Caco-2 (cell line): ENCODE measurements around the gene KRTAP2-3. TPM values are rescaled to one million over a fixed set of nuclear protein-coding genes. Genes with fewer than 3 reads are reported as not detected.
"Not testable (repeated sequence)": the region's sequence is repeated elsewhere in the genome, so short reads cannot be mapped to it uniquely, and the experiment has no call there.

ENCODE experiments used
- BruUV-seq: library from RNA; stranded (reverse); fragments of 400-500 nt; replicated peaks from 2 replicates; lab custom pipeline; 2021; lab: Mats Ljungman, UMichigan
- CTCF ChIA-PET: fragments of 300-600 bp; sonication (Branson Sonifier 250); formaldehyde crosslinking; loops from one replicate; lab custom pipeline; 2022; ENCODE audit warnings: antibody characterized with exemption; lab: Charles Lee
- POLR2A ChIA-PET: fragments of 300-600 bp; sonication (Branson Sonifier 250); formaldehyde crosslinking; loops from one replicate; lab custom pipeline; 2022; ENCODE audit warnings: antibody characterized with exemption; lab: Charles Lee
- DNase-seq, 2 experiments: peaks; one replicate each; pipeline versions ENCODE4 v3.0.0 to v3.0.0-alpha.2; 2020 to 2022
- H3K27me3 ChIP-seq: replicated peaks from 2 replicates; pipeline ENCODE4 v1.6.0; 2011; ENCODE audit warnings: low read length; ENCODE audit not compliant: control insufficient read depth, insufficient read depth
- H3K36me3 ChIP-seq: 2 replicates; pipeline ENCODE4 v1.5.1; 2011; ENCODE audit warnings: low read length; ENCODE audit not compliant: control insufficient read depth, insufficient read depth
- H3K4me1 ChIP-seq: fragments of 250-450 bp; sonication (Bioruptor Pico); 2 replicates; pipeline ENCODE4 v1.5.1; 2020; ENCODE audit warnings: mild to moderate bottlenecking
- H3K4me3 ChIP-seq: 2 replicates; pipeline ENCODE4 v1.5.1; 2011; ENCODE audit warnings: low read depth, mild to moderate bottlenecking, control low read depth, low read length
- H3K9me3 ChIP-seq: fragments of 250-450 bp; sonication (Bioruptor Pico); 2 replicates; pipeline ENCODE4 v1.5.1; 2020; ENCODE audit warnings: mild to moderate bottlenecking, moderate library complexity
- H3K27ac Mint-ChIP-seq: one replicate; pipeline ENCODE4 v1.8.0; 2022; ENCODE audit warnings: mixed read lengths; ENCODE audit not compliant: unreplicated experiment
- H3K27me3 Mint-ChIP-seq: one replicate; pipeline ENCODE4 v1.8.0; 2022; ENCODE audit warnings: mixed read lengths; ENCODE audit not compliant: insufficient read depth, unreplicated experiment
- H3K36me3 Mint-ChIP-seq: one replicate; pipeline ENCODE4 v1.8.0; 2022; ENCODE audit warnings: mild to moderate bottlenecking, mixed read lengths; ENCODE audit not compliant: insufficient read depth, unreplicated experiment
- H3K4me1 Mint-ChIP-seq: one replicate; pipeline ENCODE4 v1.8.0; 2022; ENCODE audit warnings: low read depth, mixed read lengths; ENCODE audit not compliant: unreplicated experiment
- H3K4me3 Mint-ChIP-seq: one replicate; pipeline ENCODE4 v1.8.0; 2022; ENCODE audit warnings: mild to moderate bottlenecking, moderate library complexity, mixed read lengths; ENCODE audit not compliant: unreplicated experiment
- H3K9me3 Mint-ChIP-seq: one replicate; pipeline ENCODE4 v1.8.0; 2022; ENCODE audit warnings: mixed read lengths; ENCODE audit not compliant: unreplicated experiment
- CTCF ChIP-seq, 2 experiments: fragments of 200-600 bp in 1 of 2; IDR thresholded peaks; 1 replicate in 1 of 2; 2 replicates in 1 of 2; pipeline versions ENCODE4 v1.5.1 to v1.8.0; 2011 to 2022; ENCODE audit warnings: antibody characterized with exemption in 1 of 2, control low read depth in 1 of 2, inconsistent platforms in 1 of 2, low read depth in 1 of 2, low read length in 1 of 2, mild to moderate bottlenecking in 1 of 2, moderate library complexity in 1 of 2; ENCODE audit not compliant: insufficient read depth in 1 of 2, severe bottlenecking in 1 of 2, unreplicated experiment in 1 of 2
- intact Hi-C: fragments of 100-400 bp; cut with micrococcal nuclease; formaldehyde crosslinking; loops from one replicate; pipeline ENCODE4 v1.10.0; 2022; ENCODE audit not compliant: unreplicated experiment
- total RNA-seq: library from RNA; stranded (reverse); gene quantifications from 2 replicates; pipeline ENCODE4 v1.2.3, GENCODE V29; 2022

The KRTAP2-3 gene
- total RNA-seq, 1 experiment from 2014 or later, result 4.9 TPM

- Mint-ChIP-seq H3K36me3 (peaks cover 4% of the 10 kb centered on the region), H3K4me1 (peaks cover 34% of the 10 kb centered on the region), H3K27me3 (no peaks in the 10 kb centered on the region), H3K9me3 (peaks cover 23% of the 10 kb centered on the region), H3K27ac (no peak overlapping the region), H3K4me3 (no peak overlapping the region)
- POLR2A ChIA-PET, result no interaction called here
- intact Hi-C loops, result loop anchor here (10.0 kb wide), 2 partner anchors 220 to 260 kb away; no protein-coding TSS in a partner anchor
- no peak for TF ChIP-seq CTCF (IDR thresholded peaks at IDR 0.05; ENCODE audit: insufficient read depth in 1 of 2, low read depth in 1 of 2, low read length in 1 of 2, severe bottlenecking in 1 of 2, unreplicated experiment in 1 of 2)
- Histone ChIP-seq H3K36me3 (no peaks in the 10 kb centered on the region), H3K9me3 (peaks cover 5% of the 10 kb centered on the region; the same call in 1 of the 2 replicates), H3K27me3 (no peaks in the 10 kb centered on the region), H3K4me1 (peaks cover 32% of the 10 kb centered on the region), H3K4me3 (no peak overlapping the region)
- BruUV-seq, result no TSS peak
- no peak for DNase-seq
- CTCF ChIA-PET, result no interaction called here
These were observed 4.4 kb upstream of the KRTAP2-3 start for GRCh38 chr17:41064301-41064700.

- Histone ChIP-seq H3K9me3 (peaks cover 5% of the 10 kb centered on the region; the same call in 1 of the 2 replicates), H3K4me1 (peaks cover 39% of the 10 kb centered on the region), H3K27me3 (no peaks in the 10 kb centered on the region), H3K4me3 (no peak overlapping the region), H3K36me3 (no peaks in the 10 kb centered on the region)
- no TSS peak for BruUV-seq
- Mint-ChIP-seq H3K36me3 (peaks cover 12% of the 10 kb centered on the region), H3K27ac (peak overlapping the region; percentile 28), H3K4me1 (peaks cover 42% of the 10 kb centered on the region), H3K27me3 (no peaks in the 10 kb centered on the region), H3K9me3 (peaks cover 23% of the 10 kb centered on the region), H3K4me3 (no peak overlapping the region)
- ChIA-PET POLR2A (no interaction called here), CTCF (no interaction called here)
- no peak for TF ChIP-seq CTCF (IDR thresholded peaks at IDR 0.05; ENCODE audit: insufficient read depth in 1 of 2, low read depth in 1 of 2, low read length in 1 of 2, severe bottlenecking in 1 of 2, unreplicated experiment in 1 of 2)
- no peak for DNase-seq
- intact Hi-C loops, result loop anchor here (10.0 kb wide), 2 partner anchors 221 to 261 kb away; no protein-coding TSS in a partner anchor
These were observed 3.5 kb upstream of the KRTAP2-3 start for GRCh38 chr17:41063449-41063848.

GRCh38 chr17:41061964-41062363 is 2.0 kb upstream of the KRTAP2-3 start:
- no TSS peak for BruUV-seq
- CTCF ChIA-PET, result no interaction called here
- no peak for TF ChIP-seq CTCF (IDR thresholded peaks at IDR 0.05; ENCODE audit: insufficient read depth in 1 of 2, low read depth in 1 of 2, low read length in 1 of 2, severe bottlenecking in 1 of 2, unreplicated experiment in 1 of 2)
- Mint-ChIP-seq H3K9me3 (peaks cover 23% of the 10 kb centered on the region), H3K27ac (peak overlapping the region; percentile 68), H3K4me3 (no peak overlapping the region), H3K27me3 (no peaks in the 10 kb centered on the region), H3K36me3 (peaks cover 13% of the 10 kb centered on the region), H3K4me1 (peaks cover 45% of the 10 kb centered on the region)
- DNase-seq, result no peak
- Histone ChIP-seq H3K9me3 (peaks cover 5% of the 10 kb centered on the region; the same call in 1 of the 2 replicates), H3K27me3 (no peaks in the 10 kb centered on the region), H3K4me3 (no peak overlapping the region), H3K36me3 (no peaks in the 10 kb centered on the region), H3K4me1 (peaks cover 49% of the 10 kb centered on the region)
- POLR2A ChIA-PET, result no interaction called here
- intact Hi-C loops, result loop anchor here (10.0 kb wide), 2 partner anchors 223 to 263 kb away; no protein-coding TSS in a partner anchor

- peak; percentile 79 to 86 for DNase-seq
- Mint-ChIP-seq H3K4me1 (peaks cover 46% of the 10 kb centered on the region), H3K4me3 (peak overlapping the region; percentile 68), H3K36me3 (peaks cover 13% of the 10 kb centered on the region), H3K9me3 (peaks cover 13% of the 10 kb centered on the region), H3K27ac (peak overlapping the region; percentile 76)
- peaks cover 49% of the 10 kb centered on the region for H3K4me1 ChIP-seq
- H3K9me3 ChIP-seq, H3K36me3 ChIP-seq, H3K27me3 Mint-ChIP-seq, H3K27me3 ChIP-seq: not testable (repeated sequence)
- peak overlapping the region; percentile 22; the same call in 1 of the 2 replicates for H3K4me3 ChIP-seq
- TSS peak; percentile 91 for BruUV-seq
- intact Hi-C loops, result loop anchor here (1.0 to 10.0 kb wide), 5 partner anchors 50 to 265 kb away; partner anchors contain the start of gene KRTAP3-1
- ChIA-PET POLR2A (interaction anchor here (0.6 to 1.9 kb wide), 7 partner anchors 11 to 203 kb away, joined by 4 to 10 read pairs (median 5); partner anchors contain the start of genes KRTAP3-1 and KRTAP4-1), CTCF (interaction anchor here (0.6 to 1.4 kb wide), 7 partner anchors 10 to 489 kb away, joined by 3 to 8 read pairs (median 3); no protein-coding TSS in a partner anchor)
These were observed 450 bp downstream of the KRTAP2-3 start for GRCh38 chr17:41059276-41060051.
